Liver (tissue), 9 donors: ENCODE results near the gene EZR. TPM values are rescaled to one million over a fixed set of nuclear protein-coding genes. Genes with fewer than 3 reads are reported as not detected.

ENCODE experiments used
- DNase-seq: peaks from one replicate; pipeline ENCODE4 v3.0.0-alpha.2; 2017; ENCODE audit warnings: low spot score
- H3K27ac ChIP-seq, 2 donors: one replicate each; pipeline ENCODE4 v1.7.0; 2013; ENCODE audit warnings: inconsistent platforms in 2 of 2, low read length in 2 of 2, control low read depth in 1 of 2, low read depth in 1 of 2, mild to moderate bottlenecking in 1 of 2
- H3K27me3 ChIP-seq, 4 donors: one replicate each; pipeline versions ENCODE4 v1.6.1 to v1.7.0; 2013; ENCODE audit warnings: low read length in 3 of 4, inconsistent platforms in 1 of 4, mild to moderate bottlenecking in 1 of 4, moderate library complexity in 1 of 4; ENCODE audit not compliant: control insufficient read depth in 4 of 4, insufficient read depth in 4 of 4
- H3K36me3 ChIP-seq, 4 donors: one replicate each; pipeline versions ENCODE4 v1.6.1 to v1.7.0; 2013; ENCODE audit warnings: low read length in 3 of 4, mild to moderate bottlenecking in 3 of 4, low read depth in 1 of 4, moderate library complexity in 1 of 4; ENCODE audit not compliant: control insufficient read depth in 4 of 4, insufficient read depth in 3 of 4
- H3K4me1 ChIP-seq, 4 donors: one replicate each; pipeline versions ENCODE4 v1.6.1 to v1.7.0; 2013; ENCODE audit warnings: low read length in 3 of 4, mild to moderate bottlenecking in 3 of 4, moderate library complexity in 1 of 4; ENCODE audit not compliant: control insufficient read depth in 4 of 4, insufficient read depth in 4 of 4
- H3K4me3 ChIP-seq, 3 donors: one replicate each; pipeline versions ENCODE4 v1.6.1 to v1.7.0; 2013; ENCODE audit warnings: low read length in 3 of 3, control low read depth in 1 of 3, low read depth in 1 of 3, mild to moderate bottlenecking in 1 of 3
- H3K9ac ChIP-seq, 2 donors: one replicate each; pipeline ENCODE4 v1.7.0; 2013; ENCODE audit warnings: low read length in 2 of 2, mild to moderate bottlenecking in 2 of 2, moderate library complexity in 2 of 2, control low read depth in 1 of 2, low read depth in 1 of 2
- H3K9me3 ChIP-seq, 4 donors: one replicate each; pipeline versions ENCODE4 v1.6.1 to v1.7.0; 2013; ENCODE audit warnings: low read length in 3 of 4; ENCODE audit not compliant: control insufficient read depth in 4 of 4
- EGR1 ChIP-seq, 2 donors: IDR thresholded peaks; 2 replicates each; pipeline ENCODE4 v1.6.1; 2016 to 2018; ENCODE audit warnings: antibody characterized with exemption in 2 of 2, low read depth in 2 of 2
- FOXA2 ChIP-seq: IDR thresholded peaks from 2 replicates; pipeline ENCODE4 v1.6.1; 2016; ENCODE audit warnings: antibody characterized with exemption
- GABPA ChIP-seq, 2 donors: IDR thresholded peaks in 1 of 2; conservative IDR thresholded peaks in 1 of 2; 2 replicates each; pipeline ENCODE4 v1.6.1; 2016; ENCODE audit warnings: antibody characterized with exemption in 2 of 2, mild to moderate bottlenecking in 1 of 2, moderate library complexity in 1 of 2
- HNF4G ChIP-seq: IDR thresholded peaks from 2 replicates; pipeline ENCODE4 v1.6.1; 2016; ENCODE audit warnings: antibody characterized with exemption
- JUND ChIP-seq, 2 donors: IDR thresholded peaks; 2 replicates each; pipeline ENCODE4 v1.6.1; 2016; ENCODE audit warnings: antibody characterized with exemption in 2 of 2
- NR2F2 ChIP-seq: IDR thresholded peaks from 2 replicates; pipeline ENCODE4 v1.6.1; 2016; ENCODE audit warnings: antibody characterized with exemption
- RAD21 ChIP-seq, 2 donors: IDR thresholded peaks; 2 replicates each; pipeline ENCODE4 v1.6.1; 2016; ENCODE audit warnings: antibody characterized with exemption in 2 of 2, mild to moderate bottlenecking in 2 of 2
- REST ChIP-seq: IDR thresholded peaks from 2 replicates; pipeline ENCODE4 v1.6.1; 2016; ENCODE audit warnings: antibody characterized with exemption, mild to moderate bottlenecking
- RXRA ChIP-seq, 2 donors: IDR thresholded peaks; 2 replicates each; pipeline ENCODE4 v1.6.1; 2017 to 2018; ENCODE audit warnings: antibody characterized with exemption in 2 of 2, mild to moderate bottlenecking in 1 of 2
- SP1 ChIP-seq: IDR thresholded peaks from 2 replicates; pipeline ENCODE4 v1.6.1; 2018; ENCODE audit warnings: antibody characterized with exemption, mild to moderate bottlenecking
- TAF1 ChIP-seq: conservative IDR thresholded peaks from 2 replicates; pipeline ENCODE4 v1.6.1; 2016; ENCODE audit warnings: antibody characterized with exemption, mild to moderate bottlenecking
- YY1 ChIP-seq: IDR thresholded peaks from 2 replicates; pipeline ENCODE4 v1.6.1; 2016; ENCODE audit warnings: antibody characterized with exemption, mild to moderate bottlenecking
- WGBS: extraction: QIAGEN DNeasy Blood & Tissue Kit; methylation state at CpG from one replicate; pipeline ENCODE4 v1.1.7; 2013; 5-methylcytosine and 5-hydroxymethylcytosine counted together
- polyA plus RNA-seq, 2 donors: library from polyadenylated mRNA; stranded (reverse) in 1 of 2; unstranded in 1 of 2; fragments of 200-250 nt in 1 of 2; fragments of >200 nt in 1 of 2; fragmentation: Nextera tagmentation in 1 of 2; extraction: Ambion mirVana in 1 of 2; gene quantifications; one replicate each; pipeline versions ENCODE4 v1.2.1 to v1.2.3, GENCODE V29; 2013 to 2015
- total RNA-seq, 2 donors: library from RNA; depleted of rRNA; stranded (reverse); fragments of >200 nt; gene quantifications; one replicate each; pipeline ENCODE4 v1.2.3, GENCODE V29; 2014
- TF ChIP-seq, protein P1 (sequence below): IDR thresholded peaks from 2 replicates; pipeline ENCODE4 v1.6.1; 2016; ENCODE audit warnings: antibody characterized with exemption
- TF ChIP-seq, protein P2 (sequence below): IDR thresholded peaks from 2 replicates; pipeline ENCODE4 v1.6.1; 2016; ENCODE audit warnings: antibody characterized with exemption
- TF ChIP-seq, protein P3 (sequence below): IDR thresholded peaks from 2 replicates; pipeline ENCODE4 v1.6.1; 2016; ENCODE audit warnings: antibody characterized with exemption
- donor health status: healthy.
- donor health status: healthy.
- donor health status: healthy.
- donor health status: healthy.
- donor health status: healthy.

The EZR gene
- total and polyA plus RNA-seq, 4 donors: 22.0 to 35.4 (median 25.4) TPM

- no peak for TF ChIP-seq REST
- TF ChIP-seq RAD21 (IDR thresholded peaks at IDR 0.05): no peak
Measured at GRCh38 chr6:158818581-158819212, 471 bp downstream of the EZR start (continued).

DNA sequence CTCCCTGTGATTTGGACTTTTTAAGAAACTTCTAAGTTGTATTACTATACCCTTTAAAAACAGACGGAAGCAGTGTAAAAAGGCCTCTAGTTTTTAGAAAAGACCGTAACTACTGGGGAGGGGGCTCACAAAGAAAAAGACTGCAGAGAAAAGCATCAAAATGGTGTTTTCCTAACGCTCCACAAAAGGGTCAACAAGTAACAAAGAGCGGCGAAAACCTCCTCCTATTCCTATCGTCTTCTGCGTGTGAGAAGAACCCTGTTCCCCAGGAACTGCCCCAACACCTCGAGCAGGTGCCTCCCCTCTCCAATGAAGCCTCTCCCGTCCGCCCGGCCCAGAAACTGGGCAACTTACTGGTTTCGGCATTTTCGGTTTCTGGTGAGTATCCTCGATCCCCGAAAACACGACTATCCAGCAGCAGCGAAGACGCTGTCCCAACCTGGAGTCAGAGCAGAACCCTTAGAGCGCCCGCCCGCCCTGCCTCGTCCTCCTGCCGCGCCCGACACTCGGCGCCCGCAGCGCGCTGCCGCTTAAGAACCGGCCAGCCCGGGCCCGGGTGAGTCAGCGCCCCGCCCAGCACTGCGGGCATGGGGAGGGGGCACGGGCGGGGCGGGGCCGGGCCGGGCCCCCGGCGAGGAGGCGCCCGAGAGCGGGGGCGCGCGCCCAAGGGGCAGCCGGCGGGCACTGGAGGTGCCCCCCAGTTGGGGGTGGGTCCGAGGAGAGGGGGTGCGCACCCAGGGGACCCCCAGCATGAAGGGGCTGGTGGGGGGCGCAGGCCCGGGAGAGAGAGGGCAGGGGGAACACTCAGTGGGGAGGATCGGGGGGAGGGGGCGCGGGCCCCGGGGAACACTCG, 1.2 kb downstream of the EZR start:
- Histone ChIP-seq H3K4me1 (peaks cover 9 to 25% (median 19%) of the 10 kb centered on the region in 4 donors), H3K4me3 (peak overlapping the region; percentile 76 to 82 (median 76)), H3K36me3 (peaks cover 0 to 2% (median 0%) of the 10 kb centered on the region in 4 donors), H3K9ac (peak overlapping the region; percentile 7 to 97), H3K9me3 (no peaks in the 10 kb centered on the region), H3K27me3 (no peaks in the 10 kb centered on the region), H3K27ac (peak overlapping the region; percentile 90 to 94)
- peak; percentile 71 for DNase-seq
- 2% methylated on average over 61 of the region's 61 CpGs for WGBS
- TF ChIP-seq HNF4G (no peak), REST (no peak), RAD21 (IDR thresholded peaks at IDR 0.05) (peak in 1 of 2 donors; percentile 8), RXRA (IDR thresholded peaks at IDR 0.05) (no peak)
- TF ChIP-seq, protein P1, sequence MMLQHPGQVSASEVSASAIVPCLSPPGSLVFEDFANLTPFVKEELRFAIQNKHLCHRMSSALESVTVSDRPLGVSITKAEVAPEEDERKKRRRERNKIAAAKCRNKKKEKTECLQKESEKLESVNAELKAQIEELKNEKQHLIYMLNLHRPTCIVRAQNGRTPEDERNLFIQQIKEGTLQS: no peak

DNA sequence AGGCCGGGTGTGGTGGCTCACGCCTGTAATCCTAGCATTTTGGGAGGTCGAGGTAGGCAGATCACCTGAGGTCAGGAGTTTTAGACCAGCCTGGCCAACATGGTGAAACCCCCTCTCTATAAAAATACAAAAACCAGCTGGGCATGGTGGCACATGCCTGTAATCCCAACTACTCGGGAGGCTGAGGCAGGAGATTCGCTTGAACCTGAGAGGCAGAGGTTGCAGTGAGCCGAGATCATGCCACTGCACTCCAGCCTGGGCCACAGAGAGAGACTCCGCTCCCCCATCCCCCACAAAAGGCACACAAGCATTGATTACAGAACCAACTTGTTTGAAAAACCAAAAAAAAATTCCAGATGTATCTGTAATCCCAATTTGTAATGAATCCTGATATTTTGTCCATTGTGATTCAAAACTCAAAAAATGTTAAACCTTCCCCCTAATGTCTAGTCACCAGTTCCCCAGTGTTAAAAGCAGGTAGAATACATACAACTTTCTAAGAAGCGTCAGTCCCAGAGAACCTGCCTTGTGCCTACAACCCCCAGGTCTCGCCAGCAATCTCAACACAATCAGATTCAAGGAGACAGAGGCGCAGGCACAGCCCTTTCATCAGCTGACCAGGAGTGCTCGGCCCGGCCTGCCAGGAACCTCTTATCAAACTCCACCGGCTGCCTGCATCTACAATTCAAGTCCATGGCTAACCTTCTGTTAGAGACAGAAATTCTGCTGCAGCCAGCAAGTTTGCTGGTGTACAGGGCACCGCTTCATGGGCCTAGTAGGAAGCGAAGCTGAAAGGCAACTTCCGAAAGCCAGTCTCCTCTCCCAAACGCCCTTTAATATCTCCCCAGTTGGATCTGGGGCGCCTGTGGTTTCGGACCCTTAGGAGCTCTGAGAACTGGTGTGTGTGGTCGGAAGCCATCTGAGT, 2.1 kb downstream of the EZR start:
- Histone ChIP-seq H3K4me1 (peaks cover 9 to 25% (median 19%) of the 10 kb centered on the region in 4 donors), H3K27me3 (no peaks in the 10 kb centered on the region), H3K9me3 (no peaks in the 10 kb centered on the region), H3K9ac (peak overlapping the region; percentile 7 to 97), H3K4me3 (peak overlapping the region; percentile 76 to 82 (median 76)), H3K27ac (peak overlapping the region; percentile 70 to 94), H3K36me3 (peaks cover 0 to 2% (median 0%) of the 10 kb centered on the region in 4 donors)
- 35% methylated on average over 20 of the region's 20 CpGs for WGBS
- peak; percentile 60 for DNase-seq
- TF ChIP-seq FOXA2 (no peak), YY1 (peak; percentile 66), NR2F2 (no peak), EGR1 (IDR thresholded peaks at IDR 0.05; ENCODE audit: low read depth in 2 of 2) (no peak), GABPA (IDR thresholded peaks at IDR 0.05 in 1 of 2, conservative IDR thresholded peaks at IDR 0.05 in 1 of 2) (no peak), RXRA (IDR thresholded peaks at IDR 0.05) (peak in 1 of 2 donors; percentile 25), HNF4G (no peak), JUND (IDR thresholded peaks at IDR 0.05) (no peak), TAF1 (no peak), SP1 (no peak)
- TF ChIP-seq, protein P2, sequence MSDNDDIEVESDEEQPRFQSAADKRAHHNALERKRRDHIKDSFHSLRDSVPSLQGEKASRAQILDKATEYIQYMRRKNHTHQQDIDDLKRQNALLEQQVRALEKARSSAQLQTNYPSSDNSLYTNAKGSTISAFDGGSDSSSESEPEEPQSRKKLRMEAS: no peak
- TF ChIP-seq, protein P3, sequence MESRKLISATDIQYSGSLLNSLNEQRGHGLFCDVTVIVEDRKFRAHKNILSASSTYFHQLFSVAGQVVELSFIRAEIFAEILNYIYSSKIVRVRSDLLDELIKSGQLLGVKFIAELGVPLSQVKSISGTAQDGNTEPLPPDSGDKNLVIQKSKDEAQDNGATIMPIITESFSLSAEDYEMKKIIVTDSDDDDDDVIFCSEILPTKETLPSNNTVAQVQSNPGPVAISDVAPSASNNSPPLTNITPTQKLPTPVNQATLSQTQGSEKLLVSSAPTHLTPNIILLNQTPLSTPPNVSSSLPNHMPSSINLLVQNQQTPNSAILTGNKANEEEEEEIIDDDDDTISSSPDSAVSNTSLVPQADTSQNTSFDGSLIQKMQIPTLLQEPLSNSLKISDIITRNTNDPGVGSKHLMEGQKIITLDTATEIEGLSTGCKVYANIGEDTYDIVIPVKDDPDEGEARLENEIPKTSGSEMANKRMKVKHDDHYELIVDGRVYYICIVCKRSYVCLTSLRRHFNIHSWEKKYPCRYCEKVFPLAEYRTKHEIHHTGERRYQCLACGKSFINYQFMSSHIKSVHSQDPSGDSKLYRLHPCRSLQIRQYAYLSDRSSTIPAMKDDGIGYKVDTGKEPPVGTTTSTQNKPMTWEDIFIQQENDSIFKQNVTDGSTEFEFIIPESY: no peak
